NOMO-1 treated with DMSO at 0.1 percent for 48 hours (cell line): ENCODE data around the gene CYTH1.
A peak's percentile ranks its signal among the peaks of the same experiment; 100 is the strongest.

Experiments
- DNase-seq: peaks from one replicate; lab custom pipeline; 2025; ENCODE audit not compliant: unreplicated experiment; lab: John Stamatoyannopoulos, UW

The CYTH1 gene

GRCh38 chr17:78737332-78737731, 44.7 kb downstream of the CYTH1 start:
- peak; percentile 64 for DNase-seq

GRCh38 chr17:78736526-78737079, 45.5 kb downstream of the CYTH1 start:
- DNase-seq = peak; percentile 84

GRCh38 chr17:78735832-78736525, 46.1 kb downstream of the CYTH1 start:
- peak; percentile 26 for DNase-seq

- no peak for DNase-seq
Observed at GRCh38 chr17:78734793-78735641, 47.1 kb downstream of the CYTH1 start.

GRCh38 chr17:78732354-78732753, 49.7 kb downstream of the CYTH1 start:
- DNase-seq = no peak

GRCh38 chr17:78731904-78732303, 50.2 kb downstream of the CYTH1 start:
- DNase-seq = no peak

- no peak for DNase-seq
Observed at GRCh38 chr17:78729641-78730040, 52.4 kb downstream of the CYTH1 start.

GRCh38 chr17:78728495-78728894, 53.6 kb downstream of the CYTH1 start:
- DNase-seq = no peak

GRCh38 chr17:78727476-78728229, 54.4 kb downstream of the CYTH1 start:
- DNase-seq = no peak

- DNase-seq = no peak
Observed at GRCh38 chr17:78727057-78727456, 55.0 kb downstream of the CYTH1 start.

GRCh38 chr17:78726513-78726912, 55.6 kb downstream of the CYTH1 start:
- no peak for DNase-seq

- no peak for DNase-seq
Observed at GRCh38 chr17:78725448-78726021, 56.5 kb downstream of the CYTH1 start.

- no peak for DNase-seq
Observed at GRCh38 chr17:78724999-78725398, 57.1 kb downstream of the CYTH1 start.

- DNase-seq = no peak
Observed at GRCh38 chr17:78724544-78724943, 57.5 kb downstream of the CYTH1 start.

- no peak for DNase-seq
Observed at GRCh38 chr17:78723957-78724356, 58.1 kb downstream of the CYTH1 start.

- no peak for DNase-seq
Observed at GRCh38 chr17:78723001-78723796, 58.9 kb downstream of the CYTH1 start.

GRCh38 chr17:78722246-78722761, 59.8 kb downstream of the CYTH1 start:
- no peak for DNase-seq

GRCh38 chr17:78719630-78720298, 62.3 kb downstream of the CYTH1 start:
- DNase-seq = peak; percentile 3

- DNase-seq = no peak
Observed at GRCh38 chr17:78718575-78719208, 63.4 kb downstream of the CYTH1 start.
